Right lung (tissue), 5 donors: ENCODE measurements around the gene TMEM145. TPM values are rescaled to one million over a fixed set of nuclear protein-coding genes. Genes with fewer than 3 reads are reported as not detected.

ENCODE experiments used
- DNase-seq, 2 donors: peaks; one replicate each; pipeline ENCODE4 v3.0.0-alpha.2; 2013
- polyA plus RNA-seq, 5 donors: library from polyadenylated mRNA; unstranded; fragments of 120-200 nt; gene quantifications; one replicate each; pipeline versions ENCODE4 v1.2.1 to v1.2.3, GENCODE V29; 2013; ENCODE audit warnings: inconsistent platforms in 1 of 5, low replicate concordance in 1 of 5; ENCODE audit not compliant: insufficient read length in 5 of 5, insufficient read depth in 1 of 5

TMEM145 gene
- polyA plus RNA-seq, 5 donors, result 0.50 to 1.4 (median 0.84) TPM

GRCh38 chr19:42361545-42361910, 48.4 kb downstream of the TMEM145 start:
- no peak for DNase-seq

DNA sequence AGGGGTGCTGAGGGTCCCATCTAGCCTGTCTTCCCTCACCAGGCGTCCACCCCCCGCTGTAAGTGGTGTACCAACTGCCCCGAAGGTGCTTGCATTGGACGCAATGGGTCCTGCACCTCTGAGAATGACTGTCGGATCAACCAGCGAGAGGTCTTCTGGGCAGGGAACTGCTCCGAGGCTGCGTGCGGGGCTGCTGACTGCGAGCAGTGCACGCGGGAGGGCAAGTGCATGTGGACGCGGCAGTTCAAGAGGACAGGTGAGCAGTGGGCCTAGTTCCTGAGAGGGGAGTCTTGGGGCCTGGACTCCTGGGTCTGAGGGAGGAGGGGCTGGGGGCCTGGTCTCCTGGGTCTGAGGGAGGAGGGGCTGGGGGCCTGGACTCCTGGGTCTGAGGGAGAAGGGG, 49.2 kb downstream of the TMEM145 start:
- no peak for DNase-seq

DNA sequence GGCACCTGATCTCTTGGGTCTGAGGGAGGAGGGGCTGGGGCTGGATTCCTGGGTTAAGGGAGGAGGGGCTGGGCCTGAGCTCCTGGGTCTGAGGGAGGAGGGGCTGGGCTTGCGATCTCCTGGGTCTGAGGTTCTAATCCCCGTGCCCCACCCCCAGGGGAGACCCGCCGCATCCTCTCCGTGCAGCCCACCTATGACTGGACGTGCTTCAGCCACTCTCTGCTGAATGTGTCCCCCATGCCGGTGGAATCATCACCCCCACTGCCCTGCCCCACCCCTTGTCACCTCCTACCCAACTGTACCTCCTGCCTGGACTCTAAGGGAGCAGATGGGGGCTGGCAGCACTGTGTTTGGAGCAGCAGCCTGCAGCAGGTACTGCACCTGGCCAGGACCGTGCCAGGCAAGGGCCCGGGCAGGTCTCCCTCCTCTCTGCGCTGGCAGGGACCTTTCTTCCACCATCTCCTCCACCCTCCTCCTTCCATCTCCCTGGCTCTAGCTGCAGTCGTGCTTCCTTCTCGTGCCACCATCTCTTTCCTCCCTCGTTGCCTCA, 49.9 kb downstream of the TMEM145 start:
- no peak for DNase-seq

DNA sequence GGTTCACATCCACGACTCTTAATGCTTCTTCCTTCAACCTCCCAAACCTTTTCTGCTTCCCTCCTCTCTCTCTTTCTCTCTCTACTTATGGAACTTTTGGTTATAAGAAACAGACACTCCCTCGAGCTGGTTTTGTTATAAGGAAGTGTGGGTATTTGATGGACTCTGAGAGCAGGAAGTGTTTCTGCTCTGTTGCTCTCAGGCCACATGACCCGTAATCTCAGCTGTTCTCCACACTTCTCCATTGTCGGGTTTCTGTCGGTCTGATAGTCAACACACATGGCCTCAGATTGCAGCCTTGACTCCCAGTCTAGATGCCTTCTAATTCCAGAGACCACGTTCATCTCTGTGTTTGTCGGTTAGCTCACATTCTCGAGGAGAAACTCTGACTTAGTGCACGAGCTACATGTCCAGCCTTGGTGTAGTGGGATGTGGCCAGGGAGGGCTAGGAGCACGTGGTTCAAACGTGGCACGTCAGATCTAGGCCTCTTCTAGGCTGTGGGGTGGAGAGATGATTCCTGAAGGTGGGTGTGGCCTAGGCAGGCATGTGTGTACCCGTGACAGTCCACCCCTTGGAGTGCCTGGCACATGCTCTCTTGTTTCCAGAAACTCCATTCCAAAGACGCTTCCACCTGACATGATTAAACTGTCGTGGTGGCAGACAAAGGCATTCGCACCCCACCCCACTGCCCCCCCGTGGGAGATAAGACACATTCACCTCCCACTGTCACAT, 50.7 kb downstream of the TMEM145 start:
- no peak for DNase-seq

DNA sequence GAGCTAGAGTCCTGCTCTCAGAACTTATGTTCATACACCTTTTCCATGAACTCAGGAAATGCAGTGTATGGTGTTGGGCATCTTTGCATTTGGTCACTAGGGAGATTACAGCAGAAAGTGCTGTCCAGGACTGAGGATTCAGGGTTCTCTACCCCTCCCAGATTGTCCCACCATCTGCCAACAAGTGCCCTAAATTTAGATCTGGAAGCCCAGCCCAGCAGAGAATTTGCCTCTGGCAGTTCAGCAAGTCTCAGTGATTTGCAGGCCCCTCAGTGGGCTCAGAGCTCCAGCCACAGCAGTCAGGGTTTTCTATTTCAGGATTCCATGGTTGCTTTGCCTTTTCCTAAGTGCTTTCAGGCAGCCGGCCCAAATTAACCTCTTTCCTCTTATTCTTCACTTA, 53.6 kb downstream of the TMEM145 start:
- no peak for DNase-seq

DNA sequence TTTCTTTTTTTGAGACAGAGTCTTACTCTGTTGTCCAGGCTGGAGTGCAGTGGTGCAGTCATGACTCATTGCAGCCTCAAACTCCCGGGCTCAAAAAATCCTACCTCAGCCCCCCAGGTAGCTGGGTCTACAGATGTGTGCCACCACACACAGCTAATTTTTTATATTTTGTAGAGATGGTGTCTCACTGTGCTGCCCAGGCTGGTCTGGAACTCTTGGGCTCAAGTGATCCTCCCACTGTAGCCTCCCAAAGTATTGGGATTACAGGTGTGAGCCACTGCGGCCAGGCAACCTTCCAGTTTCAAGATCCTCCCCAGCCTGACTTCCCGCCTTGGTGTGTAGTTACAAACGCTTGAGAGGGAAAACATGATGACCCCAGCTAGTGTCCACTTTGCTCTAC, 54.8 kb downstream of the TMEM145 start:
- DNase-seq, result no peak

- DNase-seq, result no peak
Measured at GRCh38 chr19:42368360-42368759, 55.3 kb downstream of the TMEM145 start.

GRCh38 chr19:42368765-42369164, 55.7 kb downstream of the TMEM145 start:
- DNase-seq, result no peak

DNA sequence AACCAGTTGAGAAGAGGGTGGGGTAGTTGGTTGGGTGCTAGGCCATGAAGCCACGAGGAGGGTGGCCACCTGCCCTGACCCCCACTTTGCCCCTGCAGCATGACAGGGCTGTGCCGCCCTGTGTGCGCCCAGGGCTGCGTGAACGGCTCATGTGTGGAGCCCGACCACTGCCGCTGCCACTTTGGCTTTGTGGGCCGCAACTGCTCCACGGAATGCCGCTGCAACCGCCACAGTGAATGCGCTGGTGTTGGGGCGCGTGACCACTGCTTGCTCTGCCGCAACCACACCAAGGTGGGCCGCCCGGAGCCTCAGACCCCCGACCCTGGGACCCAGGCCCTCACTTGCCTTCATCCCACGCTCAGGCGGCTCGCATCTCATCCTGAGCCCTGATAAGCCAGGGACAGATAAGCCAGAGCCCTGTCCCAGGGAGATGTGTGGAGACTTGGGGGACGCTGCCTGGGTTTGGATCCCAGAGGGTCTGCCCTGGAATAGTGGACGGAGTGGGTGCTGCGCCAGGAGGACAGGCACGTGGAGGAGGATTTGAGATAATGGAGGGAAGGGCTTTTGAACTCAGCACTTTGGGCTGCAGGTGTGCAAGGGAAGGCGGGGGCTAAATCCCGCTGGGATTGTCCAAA, 56.4 kb downstream of the TMEM145 start:
- no peak for DNase-seq

GRCh38 chr19:42370068-42370520, 57.0 kb downstream of the TMEM145 start:
- DNase-seq, result no peak

DNA sequence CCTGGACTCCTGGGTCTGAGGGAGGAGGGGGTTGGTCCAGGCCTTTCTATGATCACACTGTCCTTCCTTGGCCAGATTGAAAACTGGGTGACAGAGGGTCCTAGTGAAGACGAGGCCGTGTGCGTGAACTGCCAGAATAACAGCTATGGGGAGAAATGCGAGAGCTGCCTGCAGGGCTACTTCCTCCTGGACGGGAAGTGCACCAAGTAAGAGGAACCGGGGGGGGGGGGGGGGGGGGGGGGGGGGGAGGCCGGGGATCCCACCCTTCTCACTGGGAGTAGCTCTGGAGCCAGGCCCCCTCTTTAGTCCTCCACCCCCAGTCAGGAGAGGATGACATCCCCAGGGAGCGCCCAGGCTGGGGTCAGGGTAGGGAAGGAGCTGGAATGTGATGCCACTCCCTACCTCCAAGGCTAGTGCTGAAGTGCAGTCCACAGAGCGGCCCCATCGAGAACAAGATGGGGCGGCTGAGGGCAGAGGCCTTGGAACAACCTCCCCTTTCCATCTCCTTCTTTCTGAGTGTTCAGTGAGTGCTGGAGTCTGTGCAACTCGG, 57.6 kb downstream of the TMEM145 start:
- peak in 1 of 2 donors; percentile 21 for DNase-seq

Other genes with a start within 250 kb of the TMEM145 start
- gene GRIK5, start 243.1 kb upstream of the TMEM145 start, polyA plus RNA-seq, result 1 to 10 TPM; 3.8 to 8.0 (median 6.0) TPM
- 10 to 100 TPM in 4 of 5 donors, 1 to 10 TPM in 1; 9.6 to 16.1 (median 12.2) TPM for gene ZNF574, start 237.1 kb upstream of the TMEM145 start, polyA plus RNA-seq
- 1 to 10 TPM; 1.1 to 1.7 (median 1.5) TPM for gene POU2F2, start 180.9 kb upstream of the TMEM145 start, polyA plus RNA-seq
- gene DEDD2, start 95.6 kb upstream of the TMEM145 start, polyA plus RNA-seq, result 10 to 100 TPM; 16.5 to 25.4 (median 21.5) TPM
- gene ZNF526, start 93.0 kb upstream of the TMEM145 start, polyA plus RNA-seq, result 10 to 100 TPM in 1 of 5 donors, 1 to 10 TPM in 4; 6.7 to 10.7 (median 8.5) TPM
- gene GSK3A, start 70.7 kb upstream of the TMEM145 start, polyA plus RNA-seq, result 10 to 100 TPM; 52.9 to 77.6 (median 60.6) TPM
- gene ERF, start 58.2 kb upstream of the TMEM145 start, polyA plus RNA-seq, result 10 to 100 TPM; 31.0 to 58.4 (median 42.0) TPM
- gene CIC, start 44.1 kb upstream of the TMEM145 start, polyA plus RNA-seq, result 10 to 100 TPM; 31.8 to 67.6 (median 45.4) TPM
- gene PRR19, start 11.2 kb upstream of the TMEM145 start, polyA plus RNA-seq, result 1 to 10 TPM; 1.1 to 2.0 (median 1.4) TPM
- gene PAFAH1B3, start 10.7 kb upstream of the TMEM145 start, polyA plus RNA-seq, result 100 to 1,000 TPM in 1 of 5 donors, 10 to 100 TPM in 4; 74.9 to 112 (median 84.6) TPM
- 10 to 100 TPM; 21.4 to 39.5 (median 27.9) TPM for gene MEGF8, start 12.3 kb downstream of the TMEM145 start, polyA plus RNA-seq
- gene CNFN, start 77.0 kb downstream of the TMEM145 start, polyA plus RNA-seq, result under 1 TPM in 4 of 5 donors, not detected in 1; 0.59 to 0.74 (median 0.61) TPM
- gene LIPE, start 114.1 kb downstream of the TMEM145 start, polyA plus RNA-seq, result 10 to 100 TPM in 2 of 5 donors, 1 to 10 TPM in 3; 7.3 to 11.7 (median 9.4) TPM
- 10 to 100 TPM in 4 of 5 donors, 1 to 10 TPM in 1; 9.0 to 21.5 (median 16.0) TPM for gene CXCL17, start 129.6 kb downstream of the TMEM145 start, polyA plus RNA-seq
- gene CEACAM1, start 215.2 kb downstream of the TMEM145 start, polyA plus RNA-seq, result 1 to 10 TPM; 5.4 to 8.3 (median 6.5) TPM